HepG2 (cell line): ENCODE results near the gene UBC. TPM values are rescaled to one million over a fixed set of nuclear protein-coding genes. Genes with fewer than 3 reads are reported as not detected.

ENCODE experiments used
- AKAP8 ChIP-seq: sonication (generic); formaldehyde crosslinking; IDR thresholded peaks from 2 replicates; pipeline ENCODE4 v1.5.1; 2020; ENCODE audit warnings: mild to moderate bottlenecking, missing genetic modification reagents
- HNRNPH1 ChIP-seq: fragments of 200-400 bp; formaldehyde crosslinking; optimal IDR thresholded peaks from 2 replicates; pipeline ENCODE3; 2017; ENCODE audit warnings: mild to moderate bottlenecking, low read depth, low read length
- KDM6A ChIP-seq: IDR thresholded peaks from 2 replicates; pipeline ENCODE4 v1.6.1; 2016; ENCODE audit warnings: low read depth
- KLF15 ChIP-seq: sonication (generic); formaldehyde crosslinking; IDR thresholded peaks from 2 replicates; pipeline ENCODE4 v1.8.1; 2023; ENCODE audit warnings: borderline replicate concordance, mild to moderate bottlenecking, inconsistent platforms, missing genetic modification reagents, mixed read lengths
- NR2F6 ChIP-seq, 2 experiments: IDR thresholded peaks; 2 replicates each; pipeline ENCODE4 v1.6.1; 2016; ENCODE audit warnings: antibody characterized with exemption in 1 of 2, mild to moderate bottlenecking in 1 of 2
- TARDBP ChIP-seq: sonication (generic); formaldehyde crosslinking; IDR thresholded peaks from 2 replicates; pipeline ENCODE4 v1.8.0; 2022; ENCODE audit warnings: mild to moderate bottlenecking, missing genetic modification reagents
- TBL1XR1 ChIP-seq: fragments of 150-350 bp; IDR thresholded peaks from 2 replicates; pipeline ENCODE4 v1.6.1; 2014; ENCODE audit warnings: borderline replicate concordance, low read length; ENCODE audit not compliant: partially characterized antibody
- ZFP1 ChIP-seq: IDR thresholded peaks from 2 replicates; pipeline ENCODE4 v1.6.1; 2016
- ZMYM2 ChIP-seq: sonication (generic); formaldehyde crosslinking; IDR thresholded peaks from 2 replicates; pipeline ENCODE4 v1.8.0; 2022; ENCODE audit warnings: mild to moderate bottlenecking, missing genetic modification reagents
- ZNF124 ChIP-seq: sonication (generic); formaldehyde crosslinking; IDR thresholded peaks from 2 replicates; pipeline ENCODE4 v1.4.0; 2020; ENCODE audit warnings: missing genetic modification reagents
- ZNF296 ChIP-seq: sonication (generic); formaldehyde crosslinking; conservative IDR thresholded peaks from 2 replicates; pipeline ENCODE4 v1.5.0; 2020; ENCODE audit warnings: mild to moderate bottlenecking, missing genetic modification reagents
- ZNF317 ChIP-seq: sonication (generic); formaldehyde crosslinking; IDR thresholded peaks from 2 replicates; pipeline ENCODE4 v1.5.0; 2020; ENCODE audit warnings: mild to moderate bottlenecking, missing genetic modification reagents
- ZNF33A ChIP-seq: sonication (generic); formaldehyde crosslinking; IDR thresholded peaks from 2 replicates; pipeline ENCODE4 v1.5.1; 2020; ENCODE audit warnings: missing genetic modification reagents, mild to moderate bottlenecking, moderate library complexity, borderline replicate concordance
- ZNF460 ChIP-seq: sonication (generic); formaldehyde crosslinking; IDR thresholded peaks from 2 replicates; pipeline ENCODE4 v1.5.1; 2020; ENCODE audit warnings: missing genetic modification reagents, mild to moderate bottlenecking, borderline replicate concordance
- ZNF780A ChIP-seq: sonication (generic); formaldehyde crosslinking; IDR thresholded peaks from 2 replicates; pipeline ENCODE4 v1.8.0; 2022; ENCODE audit warnings: mild to moderate bottlenecking, missing genetic modification reagents, moderate library complexity
- polyA plus RNA-seq, 8 experiments: library from polyadenylated mRNA; depleted of rRNA in 3 of 8; stranded (reverse) in 7 of 8; unstranded in 1 of 8; fragments of >200 nt; fragmentation: Illumina TruSeq in 4 of 8; extraction: Trizol in 4 of 8; gene quantifications; 2 replicates each; pipeline versions ENCODE4 v1.2.1 to v1.2.3, GENCODE V29; 2011 to 2016; ENCODE audit warnings: low read depth in 4 of 8, missing spikeins in 1 of 8, mixed read lengths in 1 of 8; ENCODE audit not compliant: insufficient read depth in 1 of 8
- total RNA-seq, 5 experiments: library from RNA; depleted of rRNA; stranded (reverse); fragments of >200 nt; fragmentation: Illumina TruSeq; extraction: Trizol; gene quantifications; 2 replicates each; pipeline ENCODE4 v1.2.3, GENCODE V29; 2016; ENCODE audit warnings: low read depth in 1 of 5
- TF ChIP-seq, protein P1 (sequence below): fragments of 450-650 bp; IDR thresholded peaks from 2 replicates; pipeline ENCODE4 v1.6.1; 2017; ENCODE audit warnings: mild to moderate bottlenecking
- TF ChIP-seq, protein P2 (sequence below): sonication (generic); formaldehyde crosslinking; IDR thresholded peaks from 2 replicates; pipeline ENCODE4 v1.4.0; 2020; ENCODE audit warnings: mild to moderate bottlenecking, low read depth, missing genetic modification reagents
- TF ChIP-seq, protein P3 (sequence below): sonication (generic); formaldehyde crosslinking; IDR thresholded peaks from 2 replicates; pipeline ENCODE4 v1.5.1; 2020; ENCODE audit warnings: mild to moderate bottlenecking, missing genetic modification reagents, moderate library complexity
- TF ChIP-seq, protein P4 (sequence below): sonication (generic); formaldehyde crosslinking; IDR thresholded peaks from 2 replicates; pipeline ENCODE4 v1.4.0; 2020; ENCODE audit warnings: missing genetic modification reagents
- TF ChIP-seq, protein P5 (sequence below): sonication (generic); formaldehyde crosslinking; IDR thresholded peaks from 2 replicates; pipeline ENCODE4 v1.5.1; 2020; ENCODE audit warnings: missing genetic modification reagents, mild to moderate bottlenecking, borderline replicate concordance

Gene UBC
- total and polyA plus RNA-seq, 2 of the 13 experiments (the other 11 are each of a cell fraction or from before 2014, with no cell fraction given) = 805 to 1,432 TPM

DNA sequence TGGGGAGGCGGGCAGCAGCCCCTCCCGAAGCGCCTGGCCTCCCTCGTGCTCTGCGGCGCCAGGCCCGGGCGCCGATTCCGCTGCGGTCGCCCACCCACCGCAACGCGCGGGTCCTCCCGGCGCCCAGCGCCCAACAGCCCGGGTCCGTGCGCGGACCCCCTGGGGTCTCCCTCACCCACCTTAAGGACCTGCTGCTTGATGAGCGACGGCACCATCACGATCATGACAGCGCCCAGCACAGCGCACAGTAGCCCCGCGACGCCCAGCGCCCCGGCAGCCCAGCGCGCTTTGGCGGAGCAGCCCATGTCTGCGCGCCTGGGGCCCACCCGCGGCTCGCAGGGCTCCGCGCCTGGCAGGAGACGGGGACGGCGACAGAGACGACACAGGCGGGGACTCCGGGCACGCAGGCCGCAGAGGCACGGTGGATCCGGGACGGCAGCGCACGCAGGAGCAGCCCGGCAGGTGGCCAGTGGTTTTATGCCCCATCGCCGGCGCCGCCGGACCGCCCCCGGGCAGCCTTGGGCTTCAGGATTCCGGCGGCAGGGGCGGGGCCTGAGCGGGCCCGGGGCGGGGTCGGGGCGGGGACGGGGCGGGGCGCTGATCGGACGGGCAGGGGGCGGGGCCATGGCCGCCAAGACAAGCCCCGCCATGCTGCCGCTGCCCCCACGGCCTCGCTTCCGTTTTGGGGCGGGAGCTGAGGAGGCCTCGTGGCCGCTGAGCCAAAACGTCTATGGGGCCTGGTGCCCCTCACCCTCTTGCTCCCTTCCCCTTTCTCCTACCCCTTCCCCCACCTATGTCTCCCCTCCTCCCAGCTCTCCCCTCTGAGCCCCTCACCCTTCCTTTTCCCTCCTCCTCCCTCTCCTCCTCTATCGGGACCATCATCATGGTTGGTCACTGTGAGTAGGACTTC lies 50.8 kb downstream of the UBC start, which contains the start of gene SCARB1 (continued):
- TF ChIP-seq TBL1XR1 (no peak), KLF15 (CRISPR knock-in tag) (peak; percentile 35; the same call in 1 of the 2 replicates), HNRNPH1 (no peak), AKAP8 (CRISPR knock-in tag) (peak; percentile 89), ZNF317 (CRISPR knock-in tag) (no peak), NR2F6 (IDR thresholded peaks at IDR 0.05) (no peak), NR2F6 (CRISPR knock-in tag; IDR thresholded peaks at IDR 0.05) (no peak), TARDBP (CRISPR knock-in tag) (no peak), ZNF296 (CRISPR knock-in tag) (no peak), ZFP1 (no peak), ZNF460 (CRISPR knock-in tag) (no peak), ZNF780A (CRISPR knock-in tag) (no peak), ZNF33A (no peak), ZMYM2 (CRISPR knock-in tag) (no peak), KDM6A (CRISPR knock-in tag) (no peak), ZNF124 (CRISPR knock-in tag) (no peak)
- TF ChIP-seq, protein P1, sequence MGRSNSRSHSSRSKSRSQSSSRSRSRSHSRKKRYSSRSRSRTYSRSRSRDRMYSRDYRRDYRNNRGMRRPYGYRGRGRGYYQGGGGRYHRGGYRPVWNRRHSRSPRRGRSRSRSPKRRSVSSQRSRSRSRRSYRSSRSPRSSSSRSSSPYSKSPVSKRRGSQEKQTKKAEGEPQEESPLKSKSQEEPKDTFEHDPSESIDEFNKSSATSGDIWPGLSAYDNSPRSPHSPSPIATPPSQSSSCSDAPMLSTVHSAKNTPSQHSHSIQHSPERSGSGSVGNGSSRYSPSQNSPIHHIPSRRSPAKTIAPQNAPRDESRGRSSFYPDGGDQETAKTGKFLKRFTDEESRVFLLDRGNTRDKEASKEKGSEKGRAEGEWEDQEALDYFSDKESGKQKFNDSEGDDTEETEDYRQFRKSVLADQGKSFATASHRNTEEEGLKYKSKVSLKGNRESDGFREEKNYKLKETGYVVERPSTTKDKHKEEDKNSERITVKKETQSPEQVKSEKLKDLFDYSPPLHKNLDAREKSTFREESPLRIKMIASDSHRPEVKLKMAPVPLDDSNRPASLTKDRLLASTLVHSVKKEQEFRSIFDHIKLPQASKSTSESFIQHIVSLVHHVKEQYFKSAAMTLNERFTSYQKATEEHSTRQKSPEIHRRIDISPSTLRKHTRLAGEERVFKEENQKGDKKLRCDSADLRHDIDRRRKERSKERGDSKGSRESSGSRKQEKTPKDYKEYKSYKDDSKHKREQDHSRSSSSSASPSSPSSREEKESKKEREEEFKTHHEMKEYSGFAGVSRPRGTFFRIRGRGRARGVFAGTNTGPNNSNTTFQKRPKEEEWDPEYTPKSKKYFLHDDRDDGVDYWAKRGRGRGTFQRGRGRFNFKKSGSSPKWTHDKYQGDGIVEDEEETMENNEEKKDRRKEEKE = no peak
- TF ChIP-seq, protein P2, sequence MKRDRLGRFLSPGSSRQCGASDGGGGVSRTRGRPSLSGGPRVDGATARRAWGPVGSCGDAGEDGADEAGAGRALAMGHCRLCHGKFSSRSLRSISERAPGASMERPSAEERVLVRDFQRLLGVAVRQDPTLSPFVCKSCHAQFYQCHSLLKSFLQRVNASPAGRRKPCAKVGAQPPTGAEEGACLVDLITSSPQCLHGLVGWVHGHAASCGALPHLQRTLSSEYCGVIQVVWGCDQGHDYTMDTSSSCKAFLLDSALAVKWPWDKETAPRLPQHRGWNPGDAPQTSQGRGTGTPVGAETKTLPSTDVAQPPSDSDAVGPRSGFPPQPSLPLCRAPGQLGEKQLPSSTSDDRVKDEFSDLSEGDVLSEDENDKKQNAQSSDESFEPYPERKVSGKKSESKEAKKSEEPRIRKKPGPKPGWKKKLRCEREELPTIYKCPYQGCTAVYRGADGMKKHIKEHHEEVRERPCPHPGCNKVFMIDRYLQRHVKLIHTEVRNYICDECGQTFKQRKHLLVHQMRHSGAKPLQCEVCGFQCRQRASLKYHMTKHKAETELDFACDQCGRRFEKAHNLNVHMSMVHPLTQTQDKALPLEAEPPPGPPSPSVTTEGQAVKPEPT = no peak
- TF ChIP-seq, protein P3, sequence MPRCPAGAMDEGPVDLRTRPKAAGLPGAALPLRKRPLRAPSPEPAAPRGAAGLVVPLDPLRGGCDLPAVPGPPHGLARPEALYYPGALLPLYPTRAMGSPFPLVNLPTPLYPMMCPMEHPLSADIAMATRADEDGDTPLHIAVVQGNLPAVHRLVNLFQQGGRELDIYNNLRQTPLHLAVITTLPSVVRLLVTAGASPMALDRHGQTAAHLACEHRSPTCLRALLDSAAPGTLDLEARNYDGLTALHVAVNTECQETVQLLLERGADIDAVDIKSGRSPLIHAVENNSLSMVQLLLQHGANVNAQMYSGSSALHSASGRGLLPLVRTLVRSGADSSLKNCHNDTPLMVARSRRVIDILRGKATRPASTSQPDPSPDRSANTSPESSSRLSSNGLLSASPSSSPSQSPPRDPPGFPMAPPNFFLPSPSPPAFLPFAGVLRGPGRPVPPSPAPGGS (CRISPR knock-in tag) = peak; percentile 66; the same call in 1 of the 2 replicates
- TF ChIP-seq, protein P4, sequence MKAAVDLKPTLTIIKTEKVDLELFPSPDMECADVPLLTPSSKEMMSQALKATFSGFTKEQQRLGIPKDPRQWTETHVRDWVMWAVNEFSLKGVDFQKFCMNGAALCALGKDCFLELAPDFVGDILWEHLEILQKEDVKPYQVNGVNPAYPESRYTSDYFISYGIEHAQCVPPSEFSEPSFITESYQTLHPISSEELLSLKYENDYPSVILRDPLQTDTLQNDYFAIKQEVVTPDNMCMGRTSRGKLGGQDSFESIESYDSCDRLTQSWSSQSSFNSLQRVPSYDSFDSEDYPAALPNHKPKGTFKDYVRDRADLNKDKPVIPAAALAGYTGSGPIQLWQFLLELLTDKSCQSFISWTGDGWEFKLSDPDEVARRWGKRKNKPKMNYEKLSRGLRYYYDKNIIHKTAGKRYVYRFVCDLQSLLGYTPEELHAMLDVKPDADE (CRISPR knock-in tag) = 0 out of 2 replicates have a peak, but pooled peaks have one; percentile 46
- TF ChIP-seq, protein P5, sequence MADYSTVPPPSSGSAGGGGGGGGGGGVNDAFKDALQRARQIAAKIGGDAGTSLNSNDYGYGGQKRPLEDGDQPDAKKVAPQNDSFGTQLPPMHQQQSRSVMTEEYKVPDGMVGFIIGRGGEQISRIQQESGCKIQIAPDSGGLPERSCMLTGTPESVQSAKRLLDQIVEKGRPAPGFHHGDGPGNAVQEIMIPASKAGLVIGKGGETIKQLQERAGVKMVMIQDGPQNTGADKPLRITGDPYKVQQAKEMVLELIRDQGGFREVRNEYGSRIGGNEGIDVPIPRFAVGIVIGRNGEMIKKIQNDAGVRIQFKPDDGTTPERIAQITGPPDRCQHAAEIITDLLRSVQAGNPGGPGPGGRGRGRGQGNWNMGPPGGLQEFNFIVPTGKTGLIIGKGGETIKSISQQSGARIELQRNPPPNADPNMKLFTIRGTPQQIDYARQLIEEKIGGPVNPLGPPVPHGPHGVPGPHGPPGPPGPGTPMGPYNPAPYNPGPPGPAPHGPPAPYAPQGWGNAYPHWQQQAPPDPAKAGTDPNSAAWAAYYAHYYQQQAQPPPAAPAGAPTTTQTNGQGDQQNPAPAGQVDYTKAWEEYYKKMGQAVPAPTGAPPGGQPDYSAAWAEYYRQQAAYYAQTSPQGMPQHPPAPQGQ (CRISPR knock-in tag) = no peak
